Activated CD8-positive, alpha-beta memory T cell treated with anti-CD3 and anti-CD28 coated beads for 4 hours (primary cell): Measurements from ENCODE around the gene BTBD17.

ENCODE experiments used
- DNase-seq, 2 donors: peaks; one replicate each; pipeline ENCODE4 v3.0.0-alpha.2; 2020; ENCODE audit warnings: low read depth in 2 of 2

BTBD17 gene

GRCh38 chr17:74336307-74336706, 25.4 kb downstream of the BTBD17 start:
- no peak for DNase-seq

GRCh38 chr17:74335529-74336062, 26.1 kb downstream of the BTBD17 start:
- no peak for DNase-seq

- no peak for DNase-seq
Measured at GRCh38 chr17:74334393-74335039, 27.2 kb downstream of the BTBD17 start.

GRCh38 chr17:74332763-74333283, 28.8 kb downstream of the BTBD17 start:
- no peak for DNase-seq

GRCh38 chr17:74332017-74332650, 29.5 kb downstream of the BTBD17 start:
- DNase-seq = no peak

- DNase-seq = no peak
Measured at GRCh38 chr17:74330446-74330845, 31.2 kb downstream of the BTBD17 start.

GRCh38 chr17:74329378-74329777, 32.3 kb downstream of the BTBD17 start:
- DNase-seq = no peak

- no peak for DNase-seq
Measured at GRCh38 chr17:74328487-74328886, 33.2 kb downstream of the BTBD17 start.

- no peak for DNase-seq
Measured at GRCh38 chr17:74326506-74326905, 35.2 kb downstream of the BTBD17 start.

GRCh38 chr17:74325743-74326379, 35.8 kb downstream of the BTBD17 start, which contains the start of gene KIF19:
TSS of gene KIF19 (plus strand) at chr17:74326226. CDS start at chr17:74326350, 124 bp downstream.
- peak; percentile 9 to 12 for DNase-seq

GRCh38 chr17:74325376-74325742, 36.3 kb downstream of the BTBD17 start:
- no peak for DNase-seq

GRCh38 chr17:74324521-74324920, 37.1 kb downstream of the BTBD17 start:
- no peak for DNase-seq

- DNase-seq = no peak
Measured at GRCh38 chr17:74318391-74318790, 43.3 kb downstream of the BTBD17 start.

- DNase-seq = no peak
Measured at GRCh38 chr17:74317071-74317470, 44.6 kb downstream of the BTBD17 start.

GRCh38 chr17:74316220-74316619, 45.4 kb downstream of the BTBD17 start:
- DNase-seq = no peak

- no peak for DNase-seq
Measured at GRCh38 chr17:74314877-74315276, 46.8 kb downstream of the BTBD17 start.

- DNase-seq = no peak
Measured at GRCh38 chr17:74309902-74310301, 51.8 kb downstream of the BTBD17 start.

GRCh38 chr17:74307984-74308773, 53.5 kb downstream of the BTBD17 start:
- DNase-seq = no peak
